Right cardiac atrium (tissue), 5 donors: ENCODE results near the gene HEATR1. TPM values are rescaled to one million over a fixed set of nuclear protein-coding genes. Genes with fewer than 3 reads are reported as not detected.
"Not testable (repeated sequence)": the region's sequence is repeated elsewhere in the genome, so short reads cannot be mapped to it uniquely, and the experiment has no call there.

ENCODE experiments used
- ATAC-seq, 2 donors: fragments of 200-7000 bp; cut with Tn5 transposase; one replicate each; pipeline versions ENCODE4 v1.8.0 to v1.9.1; 2020; ENCODE audit warnings: moderate library complexity in 2 of 2, mild to moderate bottlenecking in 1 of 2
- DNase-seq, 3 donors: peaks; one replicate each; pipeline ENCODE4 v3.0.0-alpha.2; 2020
- H3K27ac ChIP-seq: one replicate; pipeline ENCODE4 v1.5.1; 2013; ENCODE audit warnings: mild to moderate bottlenecking, low read length, control low read depth, moderate library complexity
- H3K27me3 ChIP-seq: one replicate; pipeline ENCODE4 v1.6.1; 2013; ENCODE audit not compliant: control insufficient read depth, insufficient read depth
- H3K4me1 ChIP-seq: one replicate; pipeline ENCODE4 v1.6.1; 2013; ENCODE audit warnings: low read length; ENCODE audit not compliant: control insufficient read depth, insufficient read depth
- H3K4me3 ChIP-seq: one replicate; pipeline ENCODE4 v1.5.1; 2013; ENCODE audit warnings: low read length, control low read depth
- H3K9me3 ChIP-seq: one replicate; pipeline ENCODE4 v1.6.1; 2013; ENCODE audit warnings: low read length; ENCODE audit not compliant: control insufficient read depth
- WGBS: extraction: QIAGEN DNeasy Blood & Tissue Kit; methylation state at CpG from one replicate; pipeline ENCODE4 v1.1.7; 2013; 5-methylcytosine and 5-hydroxymethylcytosine counted together
- intact Hi-C, 4 donors: fragments of 100-400 bp; cut with DNase I; formaldehyde crosslinking; loops; one replicate each; pipeline versions ENCODE4 v1.11.0 to v1.14.0; 2022 to 2023
- polyA plus RNA-seq: library from polyadenylated mRNA; stranded (reverse); fragments of 200-250 nt; gene quantifications from one replicate; pipeline ENCODE4 v1.2.3, GENCODE V29; 2013
- total RNA-seq, 4 donors: library from RNA; stranded (reverse); fragmentation: NEBNext Ultra II Directional; extraction: Animal tissue kit (Norgen Biotek cat#: 25700); gene quantifications; one replicate each; pipeline ENCODE4 v1.2.1, GENCODE V29; 2021
- donor health status: healthy with polysubstance abuse.
- donor health status: DM: no; HTN: yes; CAD: no.
- donor health status: DM: no; HTN: no; CAD: no.
- donor health status: DM: no; HTN: yes; CAD: no; lungs with severe emphysema.
- donor health status: DM: yes; HTN: yes; CAD: no.

The HEATR1 gene
- total and polyA plus RNA-seq, 5 donors, result 3.2 to 12.8 (median 11.9) TPM

DNA sequence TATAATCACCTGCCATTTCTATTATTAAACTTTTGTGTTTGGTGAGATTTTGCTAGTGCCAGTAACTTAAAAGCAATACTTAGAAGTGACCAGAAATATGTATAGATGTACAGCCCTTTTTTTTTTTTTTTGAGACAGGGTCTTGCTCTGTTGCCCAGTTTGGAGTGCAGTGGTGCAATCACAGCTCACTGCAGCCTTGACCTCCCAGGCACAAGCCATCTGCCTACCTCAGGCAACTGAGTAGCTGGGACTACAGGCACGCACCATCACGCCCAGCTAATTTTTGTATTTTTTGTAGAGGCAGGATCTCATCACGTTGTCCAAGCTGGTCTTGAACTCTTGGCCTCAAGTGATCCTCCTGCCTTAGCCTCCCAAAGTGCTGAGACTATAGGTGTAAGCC is 23.9 kb downstream of the HEATR1 start:
- H3K9me3 ChIP-seq, H3K27ac ChIP-seq, H3K4me1 ChIP-seq, intact Hi-C loops, H3K4me3 ChIP-seq, H3K27me3 ChIP-seq, ATAC-seq, DNase-seq: not testable (repeated sequence)
- WGBS, result 95% methylated on average over 3 of the region's 3 CpGs

DNA sequence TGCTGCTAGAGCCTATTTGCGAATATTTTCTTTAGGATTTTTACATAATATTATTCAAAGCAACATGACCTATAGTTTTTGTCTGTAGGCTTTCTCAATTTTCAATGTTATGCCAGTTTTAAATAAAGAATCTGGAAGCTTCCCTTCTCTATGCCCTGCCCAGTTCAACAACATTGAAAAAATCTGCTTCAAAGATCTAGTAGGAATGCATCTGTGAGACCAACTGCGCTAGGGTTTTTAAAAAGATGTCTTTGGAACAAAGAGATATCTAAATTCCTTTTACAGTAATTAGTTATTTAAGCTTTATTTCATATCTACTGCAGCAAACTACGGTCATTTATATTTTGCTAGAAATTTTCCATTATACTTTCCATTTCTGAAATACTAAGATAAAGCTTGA is 25.7 kb downstream of the HEATR1 start:
- DNase-seq (no peak), ATAC-seq (no peak)
- no peak overlapping the region for H3K4me3 ChIP-seq
- intact Hi-C loops, result no loop called here
- no peaks in the 10 kb centered on the region for H3K4me1 ChIP-seq
- 97% methylated on average over 3 of the region's 3 CpGs for WGBS
- H3K27me3 ChIP-seq, result no peaks in the 10 kb centered on the region
- H3K27ac ChIP-seq, result no peak overlapping the region
- H3K9me3 ChIP-seq, result no peaks in the 10 kb centered on the region

DNA sequence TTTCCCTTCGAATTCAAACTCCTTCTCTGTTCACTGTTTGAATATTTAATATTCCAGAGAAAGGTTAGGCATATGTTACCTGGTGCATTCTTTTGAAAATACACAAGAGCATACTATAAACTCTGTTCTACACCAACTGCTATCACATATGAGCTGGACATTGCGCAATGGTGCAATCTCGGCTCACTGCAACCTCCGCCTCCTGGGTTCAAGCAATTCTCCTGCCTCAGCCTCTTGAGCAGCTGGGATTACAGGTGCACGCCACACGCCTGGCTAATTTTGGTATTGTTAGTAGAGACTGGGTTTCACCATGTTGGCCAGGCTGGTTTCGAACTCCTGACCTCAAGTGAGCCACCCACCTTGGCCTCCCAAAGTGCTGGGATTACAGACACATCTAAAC is 27.3 kb downstream of the HEATR1 start:
- DNase-seq, result peak in 1 of 3 donors; percentile 20
- ATAC-seq, H3K9me3 ChIP-seq, H3K27me3 ChIP-seq, H3K27ac ChIP-seq, H3K4me1 ChIP-seq, H3K4me3 ChIP-seq, intact Hi-C loops: not testable (repeated sequence)
- WGBS, result 87% methylated on average over 7 of the region's 7 CpGs

DNA sequence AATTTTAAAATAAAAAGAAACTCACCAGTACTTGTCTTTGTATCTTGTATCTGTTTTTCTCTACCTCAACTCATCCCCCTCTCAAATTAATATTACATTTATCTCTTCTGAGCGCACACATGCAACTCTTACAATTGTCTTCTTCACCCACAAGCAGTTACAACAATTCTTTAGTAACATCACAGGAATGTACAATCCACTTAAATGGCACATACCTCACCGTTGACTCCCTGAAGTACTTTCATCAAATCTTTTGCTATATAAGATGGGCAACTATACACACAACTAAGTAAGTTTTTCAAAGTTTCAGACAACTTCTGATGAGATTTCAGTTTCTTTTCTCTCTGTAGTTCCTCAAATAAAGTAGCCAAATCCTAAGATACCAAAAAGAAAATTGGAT is 28.3 kb downstream of the HEATR1 start:
- Histone ChIP-seq H3K27ac (no peak overlapping the region), H3K27me3 (no peaks in the 10 kb centered on the region), H3K4me1 (no peaks in the 10 kb centered on the region), H3K9me3 (no peaks in the 10 kb centered on the region), H3K4me3 (no peak overlapping the region)
- WGBS, result 58% methylated on average over 2 of the region's 2 CpGs
- intact Hi-C loops, result no loop called here
- DNase-seq (no peak), ATAC-seq (no peak)

DNA sequence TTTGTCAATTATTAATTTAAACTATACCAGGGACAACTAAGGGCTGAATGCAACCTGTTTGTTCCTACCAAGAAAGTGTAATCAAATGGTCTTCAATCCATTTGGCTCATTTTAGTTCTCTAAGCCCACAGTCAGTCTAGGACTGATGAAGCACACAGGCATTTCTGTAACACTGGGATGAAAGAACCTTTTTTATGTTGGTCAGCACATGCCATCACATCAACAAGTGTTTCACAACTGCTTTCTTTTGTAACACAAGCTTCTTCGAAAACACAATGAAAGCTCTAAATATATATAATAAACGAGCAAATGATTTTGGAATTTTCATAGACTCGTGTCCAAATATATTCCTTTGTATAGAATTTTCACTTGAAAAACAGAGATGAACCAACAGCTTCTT is 28.8 kb downstream of the HEATR1 start:
- ATAC-seq (no peak), DNase-seq (no peak)
- intact Hi-C loops, result no loop called here
- WGBS, result 78% methylated on average over 3 of the region's 3 CpGs
- H3K9me3 ChIP-seq, result no peaks in the 10 kb centered on the region
- no peaks in the 10 kb centered on the region for H3K4me1 ChIP-seq
- no peaks in the 10 kb centered on the region for H3K27me3 ChIP-seq
- H3K27ac ChIP-seq, result no peak overlapping the region
- H3K4me3 ChIP-seq, result no peak overlapping the region

DNA sequence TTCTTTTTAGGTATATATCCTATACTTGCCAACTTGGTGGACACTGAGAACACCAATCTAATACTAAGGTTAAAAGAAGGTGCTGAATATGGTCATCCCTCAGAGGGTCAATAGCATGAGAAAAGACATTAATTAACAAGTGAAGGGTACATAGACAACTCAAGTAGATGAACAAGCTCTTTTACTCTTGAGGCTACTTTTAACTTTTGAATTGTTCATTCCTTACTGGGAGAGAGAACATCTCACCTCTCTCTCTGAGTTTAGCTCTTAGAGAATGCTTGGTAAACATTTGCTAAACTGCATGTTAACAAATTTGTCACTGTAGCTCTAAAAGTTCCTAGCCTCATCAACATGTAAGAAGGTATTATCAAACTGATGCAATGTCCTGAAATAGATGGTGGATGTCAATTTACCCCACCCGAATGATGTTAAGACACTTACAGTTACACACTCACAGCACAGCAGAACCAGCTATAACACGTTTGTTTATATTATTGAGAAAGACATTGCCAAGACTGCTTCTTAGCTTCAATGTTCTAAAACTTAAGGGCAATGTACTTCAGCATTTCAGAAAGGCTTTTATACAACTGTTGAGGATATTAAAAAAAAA is 35.9 kb downstream of the HEATR1 start:
- H3K4me3 ChIP-seq, result no peak overlapping the region
- H3K27me3 ChIP-seq, result no peaks in the 10 kb centered on the region
- H3K27ac ChIP-seq, result no peak overlapping the region
- H3K4me1 ChIP-seq, result no peaks in the 10 kb centered on the region
- ATAC-seq (no peak), DNase-seq (no peak)
- no peaks in the 10 kb centered on the region for H3K9me3 ChIP-seq
- WGBS, result 73% methylated on average over 2 of the region's 2 CpGs
- intact Hi-C loops, result no loop called here

DNA sequence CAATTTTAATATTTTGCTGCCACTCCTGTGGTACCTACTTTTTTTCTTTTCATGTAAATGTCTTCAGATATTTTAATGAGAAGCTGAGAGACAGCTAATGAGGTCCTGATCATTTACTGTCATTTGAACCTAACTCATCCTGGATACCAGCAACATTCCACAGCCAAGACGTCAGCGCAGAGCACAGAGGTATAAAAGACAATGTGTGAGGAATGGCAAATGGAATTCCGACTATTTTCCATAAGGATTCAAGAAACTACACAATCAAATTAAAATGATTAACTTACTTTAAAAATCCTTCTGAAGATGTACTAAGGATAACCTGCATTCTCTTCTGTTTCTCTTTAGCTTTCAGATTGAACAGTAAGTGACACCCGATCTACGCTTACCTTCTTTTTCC is 38.8 kb downstream of the HEATR1 start:
- intact Hi-C loops, result no loop called here
- ATAC-seq (no peak), DNase-seq (no peak)
- WGBS, result 91% methylated on average over 5 of the region's 5 CpGs
- H3K4me1 ChIP-seq, result no peaks in the 10 kb centered on the region
- H3K27ac ChIP-seq, result no peak overlapping the region
- H3K9me3 ChIP-seq, result no peaks in the 10 kb centered on the region
- no peaks in the 10 kb centered on the region for H3K27me3 ChIP-seq
- no peak overlapping the region for H3K4me3 ChIP-seq

DNA sequence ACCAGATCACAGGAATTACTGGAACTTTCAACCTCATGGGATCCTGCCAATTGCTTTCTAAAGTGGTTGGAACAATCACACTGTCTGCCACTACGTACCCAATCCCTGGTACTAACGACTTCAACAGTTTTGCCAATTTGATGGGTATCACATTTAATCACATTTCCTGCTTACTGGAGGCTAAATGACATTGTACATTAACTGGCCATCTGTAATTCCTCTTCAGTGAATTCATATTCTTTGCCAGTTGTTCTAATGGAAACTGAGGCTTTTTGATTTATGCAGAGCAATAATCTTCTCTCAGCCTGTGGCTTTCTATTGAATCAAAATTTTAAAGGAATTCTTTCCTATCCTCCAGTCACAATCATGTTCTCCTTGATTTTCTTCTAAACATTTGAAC is 42.3 kb downstream of the HEATR1 start:
- H3K9me3 ChIP-seq, result no peaks in the 10 kb centered on the region
- H3K4me1 ChIP-seq, result no peaks in the 10 kb centered on the region
- intact Hi-C loops, result no loop called here
- no peak for DNase-seq
- H3K4me3 ChIP-seq, result no peak overlapping the region
- H3K27me3 ChIP-seq, result no peaks in the 10 kb centered on the region
- no peak for ATAC-seq
- H3K27ac ChIP-seq, result no peak overlapping the region
- 78% methylated on average over 2 of the region's 2 CpGs for WGBS

DNA sequence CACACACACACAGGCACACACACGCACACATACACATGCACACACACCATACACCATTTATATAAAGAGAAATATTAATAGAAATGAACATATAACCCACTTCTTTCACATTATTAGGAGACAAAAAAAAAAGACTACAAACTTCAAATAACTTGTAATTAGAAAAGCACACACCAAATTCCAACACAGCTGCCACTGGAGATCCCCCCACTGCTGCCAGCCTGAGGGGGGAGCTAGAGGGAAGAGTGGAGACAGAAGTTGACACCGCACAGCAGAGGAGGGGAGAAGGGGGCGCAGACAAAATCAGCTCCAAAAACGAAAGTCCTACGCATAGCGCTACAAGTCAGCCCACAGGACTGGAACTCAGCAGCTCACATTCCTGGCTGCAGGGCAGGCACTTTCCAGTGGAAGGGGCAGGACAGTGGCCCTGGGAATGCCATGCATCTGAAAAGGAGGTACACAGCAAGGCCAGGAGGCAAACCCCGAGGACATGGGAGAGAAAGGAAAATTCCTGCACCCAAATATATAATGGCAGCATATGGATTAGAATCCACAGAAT is 44.0 kb downstream of the HEATR1 start:
- no peak for ATAC-seq
- intact Hi-C loops, result no loop called here
- Histone ChIP-seq H3K9me3 (no peaks in the 10 kb centered on the region), H3K4me3 (no peak overlapping the region), H3K27me3 (no peaks in the 10 kb centered on the region), H3K4me1 (no peaks in the 10 kb centered on the region), H3K27ac (no peak overlapping the region)
- WGBS, result 89% methylated on average over 7 of the region's 7 CpGs
- no peak for DNase-seq

DNA sequence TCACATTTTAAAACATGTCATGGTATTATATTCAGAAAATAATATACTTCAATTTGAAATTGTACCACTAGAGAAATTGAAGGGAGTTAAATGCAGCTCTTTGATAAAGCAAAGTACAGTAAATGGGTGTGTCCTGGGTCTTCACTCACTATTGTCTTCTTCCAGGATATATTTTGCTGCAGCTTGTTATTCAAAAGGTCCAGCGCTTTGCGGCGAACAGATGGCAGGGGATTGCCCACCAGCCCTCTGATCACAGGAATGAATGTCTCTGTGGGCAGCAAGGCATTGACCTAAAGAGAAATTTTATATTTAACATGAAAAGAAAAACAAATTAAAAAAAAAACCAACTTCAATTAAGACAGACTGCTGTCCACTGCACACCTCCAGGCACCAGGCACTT is 45.5 kb downstream of the HEATR1 start:
- no peak for DNase-seq
- H3K27me3 ChIP-seq, result no peaks in the 10 kb centered on the region
- no peak overlapping the region for H3K27ac ChIP-seq
- no peak for ATAC-seq
- no peaks in the 10 kb centered on the region for H3K9me3 ChIP-seq
- H3K4me1 ChIP-seq, result no peaks in the 10 kb centered on the region
- intact Hi-C loops, result no loop called here
- no peak overlapping the region for H3K4me3 ChIP-seq
- 95% methylated on average over 3 of the region's 3 CpGs for WGBS

DNA sequence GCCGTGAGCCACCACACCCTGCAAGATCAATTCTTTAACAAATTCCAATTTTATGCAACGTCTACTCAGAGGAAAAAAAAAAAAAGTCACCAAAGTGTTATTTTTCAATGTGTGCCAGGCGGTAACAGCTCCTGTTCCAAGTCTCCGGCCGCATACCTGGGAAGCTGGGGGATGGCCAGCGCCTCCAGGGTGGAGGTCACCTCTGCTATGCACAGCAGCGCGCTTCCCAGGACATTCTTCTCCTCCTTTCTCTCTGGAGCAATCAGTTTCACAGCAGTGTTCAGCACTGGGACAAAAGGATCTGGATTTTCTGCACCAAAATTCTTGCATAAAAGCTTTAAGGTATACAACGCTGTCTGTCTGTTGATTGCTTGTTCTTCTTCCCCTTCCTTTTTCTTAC is 46.2 kb downstream of the HEATR1 start:
- DNase-seq (no peak), ATAC-seq (no peak)
- Histone ChIP-seq H3K9me3 (no peaks in the 10 kb centered on the region), H3K4me1 (no peaks in the 10 kb centered on the region), H3K4me3 (no peak overlapping the region), H3K27ac (no peak overlapping the region), H3K27me3 (no peaks in the 10 kb centered on the region)
- WGBS, result 79% methylated on average over 9 of the region's 9 CpGs
- intact Hi-C loops, result no loop called here

DNA sequence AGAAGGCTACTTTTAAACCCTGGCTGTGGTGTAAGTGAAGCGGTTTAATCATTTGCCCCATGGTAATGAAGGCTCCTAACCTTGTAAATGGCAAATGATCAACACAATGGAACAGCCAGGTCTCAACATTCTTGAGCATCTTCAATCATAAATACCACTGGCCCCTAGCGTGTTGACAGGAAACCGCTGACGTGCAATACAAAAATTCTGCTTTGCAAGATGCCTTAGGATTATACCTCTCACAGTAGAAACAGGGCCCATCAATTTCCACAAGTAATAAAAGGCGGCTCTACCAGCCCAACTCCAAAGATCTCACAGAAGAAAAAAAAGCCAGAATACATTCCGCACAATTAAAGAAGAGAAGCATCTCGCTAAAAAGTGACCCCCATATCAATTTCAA is 47.7 kb downstream of the HEATR1 start:
- Histone ChIP-seq H3K27me3 (no peaks in the 10 kb centered on the region), H3K9me3 (no peaks in the 10 kb centered on the region), H3K4me1 (no peaks in the 10 kb centered on the region), H3K4me3 (no peak overlapping the region), H3K27ac (no peak overlapping the region)
- WGBS, result 96% methylated on average over 7 of the region's 7 CpGs
- ATAC-seq, result no peak
- intact Hi-C loops, result no loop called here
- DNase-seq, result no peak
